ENCODE data around the gene TRIM54. TPM values are rescaled to one million over a fixed set of nuclear protein-coding genes. Genes with fewer than 3 reads are reported as not detected.

The TRIM54 gene
- total and polyA plus RNA-seq, 9 of the 15 experiments (the other 6 are each of a cell fraction or from before 2014, with no cell fraction given): not detected

GRCh38 chr2:27249891-27250651, 32.2 kb upstream of the TRIM54 start (continued):
- TF ChIP-seq NR2C1 (IDR thresholded peaks at IDR 0.05) (peak; percentile 51; the same call in 1 of the 2 replicates), NR2C1 (tag; IDR thresholded peaks at IDR 0.05) (peak; percentile 42; the same call in 1 of the 2 replicates), ZNF707 (CRISPR knock-in tag; conservative IDR thresholded peaks at IDR 0.05) (no peak), NR2C2 (CRISPR knock-in tag; IDR thresholded peaks at IDR 0.05) (no peak), NR2C2 (tag; IDR thresholded peaks at IDR 0.05) (peak; percentile 41), KLF1 (tag; IDR thresholded peaks at IDR 0.05) (0 out of 2 replicates have a peak, but pooled peaks have one; percentile 25), CTBP1 (IDR thresholded peaks at IDR 0.05; ENCODE audit: borderline replicate concordance) (peak; percentile 49; the same call in 1 of the 2 replicates), CHD2 (IDR thresholded peaks at IDR 0.05; ENCODE audit: low read depth, low read length) (no peak), REST (IDR thresholded peaks at IDR 0.05; ENCODE audit: borderline replicate concordance) (peak; percentile 94), REST (CRISPR knock-in tag; IDR thresholded peaks at IDR 0.05; ENCODE audit: low read depth) (no peak), BHLHE40 (IDR thresholded peaks at IDR 0.05; ENCODE audit: low read length) (no peak; the same call in 1 of the 2 replicates), CBFB (CRISPR knock-in tag; IDR thresholded peaks at IDR 0.05) (peak; percentile 59; the same call in 1 of the 2 replicates), NONO (IDR thresholded peaks at IDR 0.05; ENCODE audit: low read depth in 2 of 2, low read length in 1 of 2) (peak in 1 of 2 experiments; percentile 49; a peak in 1 of 4 replicates), HDAC1 (IDR thresholded peaks at IDR 0.05) (peak in 1 of 2 experiments; percentile 9; a peak in 1 of 4 replicates), CTCFL (IDR thresholded peaks at IDR 0.05; ENCODE audit: borderline replicate concordance, insufficient read depth, low read depth, low read length, poor library complexity, severe bottlenecking) (peak; percentile 54), ZNF740 (CRISPR knock-in tag; IDR thresholded peaks at IDR 0.05) (0 out of 2 replicates have a peak, but pooled peaks have one; percentile 49), ZNF740 (tag; IDR thresholded peaks at IDR 0.05) (no peak)
